Activated naive CD8-positive, alpha-beta T cell treated with anti-CD3 and anti-CD28 coated beads, Interleukin-2, amount 50 U/mL, for 24 hours (primary cell): ENCODE measurements around the gene NPIPA1.
"Not testable (repeated sequence)": the region's sequence is repeated elsewhere in the genome, so short reads cannot be mapped to it uniquely, and the experiment has no call there.

Experiments
- ATAC-seq: fragments of 150-1000 bp; cut with Tn5 transposase; one replicate; pipeline ENCODE4 v1.10.0; 2021
- DNase-seq: peaks from one replicate; pipeline ENCODE4 v3.0.0; 2021
- H3K27ac Mint-ChIP-seq: one replicate; pipeline ENCODE4 v1.8.0; 2021; ENCODE audit warnings: mild to moderate bottlenecking, mixed read lengths
- H3K27me3 Mint-ChIP-seq: one replicate; pipeline ENCODE4 v1.8.0; 2021; ENCODE audit warnings: mixed read lengths
- H3K36me3 Mint-ChIP-seq: one replicate; pipeline ENCODE4 v1.8.0; 2021; ENCODE audit warnings: low read depth, mixed read lengths
- H3K4me1 Mint-ChIP-seq: one replicate; pipeline ENCODE4 v1.8.0; 2021; ENCODE audit warnings: mixed read lengths
- H3K4me3 Mint-ChIP-seq: one replicate; pipeline ENCODE4 v1.8.0; 2021; ENCODE audit warnings: mild to moderate bottlenecking, moderate library complexity, mixed read lengths
- H3K9me3 Mint-ChIP-seq: one replicate; pipeline ENCODE4 v1.8.0; 2021; ENCODE audit warnings: mixed read lengths

The NPIPA1 gene

DNA sequence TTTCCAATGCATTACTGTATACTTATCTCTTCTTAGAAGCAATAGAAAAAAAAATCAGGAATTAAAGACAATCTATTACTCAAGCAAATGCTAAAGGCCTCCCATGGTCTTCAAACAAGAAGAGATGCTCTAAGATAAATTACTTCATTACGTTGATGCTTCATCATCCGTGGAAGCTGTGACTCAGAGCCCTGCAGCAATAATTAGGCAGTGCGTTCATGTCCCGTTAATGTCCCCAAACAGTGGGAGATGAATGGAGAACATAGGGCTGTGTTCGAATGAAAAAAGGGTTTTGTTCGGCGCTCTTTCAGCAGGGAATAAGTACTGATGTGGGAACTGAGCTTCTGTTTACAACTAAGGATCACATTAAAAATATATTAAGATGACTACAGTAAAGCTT, 21.7 kb downstream of the NPIPA1 start:
- H3K36me3 Mint-ChIP-seq = no peaks in the 10 kb centered on the region
- no peak overlapping the region for H3K4me3 Mint-ChIP-seq
- DNase-seq = no peak
- peaks cover 7% of the 10 kb centered on the region for H3K9me3 Mint-ChIP-seq
- H3K4me1 Mint-ChIP-seq = no peaks in the 10 kb centered on the region
- H3K27ac Mint-ChIP-seq = no peak overlapping the region
- ATAC-seq = no peak
- peaks cover 10% of the 10 kb centered on the region for H3K27me3 Mint-ChIP-seq

DNA sequence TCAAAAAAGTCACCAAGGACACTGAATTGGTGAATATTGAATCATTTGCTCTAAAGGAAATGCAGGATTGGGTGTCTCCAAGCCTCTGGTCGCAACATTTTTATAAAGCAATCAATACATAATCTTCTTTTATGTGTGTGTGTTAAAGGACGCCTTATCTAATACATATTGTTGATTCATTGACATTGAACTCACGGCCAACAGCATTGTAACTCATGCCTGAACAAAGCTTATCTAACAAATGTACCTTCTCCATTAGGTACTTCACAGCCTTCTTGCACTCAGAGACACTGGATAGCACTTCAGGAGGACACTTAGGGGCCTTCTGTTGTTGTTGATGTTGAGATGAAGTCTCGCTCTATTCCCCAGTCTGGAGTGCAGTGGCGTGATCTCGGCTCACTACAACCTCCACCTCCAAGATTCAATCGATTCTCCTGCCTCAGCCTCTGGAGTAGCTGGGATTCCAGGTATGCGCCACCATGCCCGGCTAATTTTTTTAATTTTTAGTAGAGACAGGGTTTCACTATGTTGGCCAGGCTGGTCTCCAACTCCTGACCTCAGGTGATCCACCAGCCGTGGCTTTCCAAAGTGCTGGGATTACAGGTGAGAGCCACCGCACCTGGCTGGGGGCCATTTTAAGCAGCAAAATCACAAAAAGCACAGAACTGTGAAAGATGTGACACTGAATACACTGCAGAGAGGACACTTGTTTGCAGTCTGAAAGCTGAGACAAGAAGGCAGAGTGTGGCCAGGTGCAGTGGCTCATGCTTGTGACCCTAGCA, 24.4 kb downstream of the NPIPA1 start:
- H3K36me3 Mint-ChIP-seq = no peaks in the 10 kb centered on the region
- peaks cover 7% of the 10 kb centered on the region for H3K9me3 Mint-ChIP-seq

GRCh38 chr16:14963281-14964173, 26.3 kb downstream of the NPIPA1 start:
- peaks cover 10% of the 10 kb centered on the region for H3K27me3 Mint-ChIP-seq
- H3K27ac Mint-ChIP-seq = no peak overlapping the region
- H3K4me1 Mint-ChIP-seq = no peaks in the 10 kb centered on the region
- no peak overlapping the region for H3K4me3 Mint-ChIP-seq
- ATAC-seq (no peak), DNase-seq (no peak)
- H3K36me3 Mint-ChIP-seq = no peaks in the 10 kb centered on the region
- H3K9me3 Mint-ChIP-seq = peaks cover 7% of the 10 kb centered on the region

More for the DNA sequence above, 24.4 kb downstream of the NPIPA1 start:
- DNase-seq = no peak
- peaks cover 10% of the 10 kb centered on the region for H3K27me3 Mint-ChIP-seq
- H3K27ac Mint-ChIP-seq = no peak overlapping the region
- ATAC-seq = no peak
- no peaks in the 10 kb centered on the region for H3K4me1 Mint-ChIP-seq
- H3K4me3 Mint-ChIP-seq = no peak overlapping the region

DNA sequence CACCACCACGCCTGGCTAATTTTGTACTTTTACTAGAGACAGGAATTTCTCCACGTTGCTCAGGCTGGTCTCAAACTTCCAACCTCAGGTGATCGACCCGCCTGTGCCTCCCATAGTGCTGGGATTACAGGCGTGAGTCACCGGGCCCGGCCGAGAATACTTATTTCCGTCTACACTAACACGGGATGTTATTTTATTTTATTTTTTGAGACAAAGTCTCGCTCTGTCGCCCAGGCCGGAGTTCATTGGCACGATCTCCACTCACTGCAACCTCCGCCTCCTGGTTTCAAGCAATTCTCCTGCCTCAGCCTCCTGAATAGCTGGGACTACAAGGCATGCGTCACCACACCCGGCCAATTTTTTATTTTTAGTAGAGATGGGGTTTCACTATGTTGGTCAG, 28.1 kb downstream of the NPIPA1 start:
- Mint-ChIP-seq H3K27me3 (peaks cover 10% of the 10 kb centered on the region), H3K27ac (no peak overlapping the region), H3K9me3 (peaks cover 7% of the 10 kb centered on the region), H3K36me3 (no peaks in the 10 kb centered on the region), H3K4me1 (no peaks in the 10 kb centered on the region), H3K4me3 (no peak overlapping the region)
- ATAC-seq = no peak
- DNase-seq = no peak

- H3K9me3 Mint-ChIP-seq, H3K27ac Mint-ChIP-seq, H3K27me3 Mint-ChIP-seq, H3K4me1 Mint-ChIP-seq, H3K36me3 Mint-ChIP-seq, H3K4me3 Mint-ChIP-seq, DNase-seq, ATAC-seq: not testable (repeated sequence)
Observed at GRCh38 chr16:14969795-14970194, 32.6 kb downstream of the NPIPA1 start.

DNA sequence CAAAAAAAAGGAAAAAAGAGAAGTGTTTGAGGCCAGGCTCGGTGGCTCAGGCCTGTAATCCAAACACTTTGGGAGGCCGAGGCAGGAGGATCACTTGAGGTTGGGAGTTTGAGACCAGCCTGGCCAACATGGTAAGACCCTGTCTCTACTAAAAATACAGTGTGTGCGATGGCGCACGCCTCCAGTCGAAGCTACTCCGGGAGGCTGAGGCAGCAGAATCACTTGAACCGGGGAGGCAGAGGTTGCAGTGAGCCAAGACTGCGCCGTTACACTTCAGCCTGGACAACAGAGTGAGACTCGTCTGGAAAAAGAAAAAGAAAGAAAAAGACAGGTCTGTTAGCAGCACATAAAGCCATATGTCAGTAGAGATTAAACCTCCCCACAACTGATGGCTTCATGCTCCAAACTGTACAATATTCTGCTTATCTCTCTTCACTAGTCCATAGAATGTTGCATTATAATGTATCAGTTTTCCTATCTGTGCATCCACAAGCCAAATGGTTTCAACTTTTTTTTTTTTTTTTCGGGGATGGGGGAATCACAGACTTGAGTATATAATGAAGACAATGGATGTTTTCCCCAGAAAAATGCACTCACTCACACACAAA, 34.5 kb downstream of the NPIPA1 start:
- H3K9me3 Mint-ChIP-seq, H3K4me3 Mint-ChIP-seq, H3K27ac Mint-ChIP-seq, H3K27me3 Mint-ChIP-seq, ATAC-seq, H3K36me3 Mint-ChIP-seq, DNase-seq: not testable (repeated sequence)
- H3K4me1 Mint-ChIP-seq = peaks cover 17% of the 10 kb centered on the region

DNA sequence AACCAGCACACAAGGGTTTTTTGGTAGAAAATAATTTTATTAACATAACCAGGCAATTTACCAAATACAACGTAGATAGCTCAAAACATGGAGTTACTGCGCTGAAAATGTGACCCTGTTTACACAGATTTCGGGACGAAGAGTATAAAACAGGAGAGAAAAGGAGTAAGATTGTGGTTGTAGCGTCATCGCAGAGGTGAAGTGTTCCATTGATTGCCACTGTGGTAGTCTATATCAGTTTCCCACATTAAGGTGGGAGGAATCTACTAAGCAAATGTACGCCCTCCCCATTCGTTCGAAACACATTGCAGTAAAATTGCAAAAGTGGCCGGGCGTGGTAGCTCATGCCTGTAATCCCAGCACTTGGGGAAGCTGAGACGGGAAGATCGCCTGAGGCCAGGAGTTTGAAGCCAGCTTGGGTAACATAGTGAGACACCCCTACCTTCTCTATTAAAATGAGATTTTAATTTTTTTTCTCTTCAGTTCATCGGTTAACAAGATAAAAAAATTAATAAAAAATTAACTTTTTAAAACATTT, 36.6 kb downstream of the NPIPA1 start:
- Mint-ChIP-seq H3K4me3 (peak overlapping the region; percentile 61), H3K27ac (peak overlapping the region; percentile 46), H3K4me1 (peaks cover 25% of the 10 kb centered on the region)
- H3K36me3 Mint-ChIP-seq, DNase-seq, H3K9me3 Mint-ChIP-seq, H3K27me3 Mint-ChIP-seq, ATAC-seq: not testable (repeated sequence)

DNA sequence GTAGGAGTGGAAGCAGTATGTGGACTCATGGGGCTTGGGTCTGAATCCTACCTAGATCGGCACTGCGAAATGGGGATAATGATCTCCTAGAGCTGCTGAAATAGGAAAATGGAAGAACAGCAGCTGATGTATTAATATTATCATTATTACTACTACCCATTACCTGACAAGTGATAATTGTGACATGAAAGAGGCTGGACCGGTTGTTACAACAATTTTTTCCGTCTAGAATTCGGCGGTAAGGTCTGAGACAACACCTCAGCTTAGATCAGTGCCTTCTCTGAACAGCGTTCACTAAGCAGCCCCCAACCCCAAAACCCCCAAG, 37.0 kb downstream of the NPIPA1 start:
- H3K9me3 Mint-ChIP-seq = not testable (repeated sequence)

DNA sequence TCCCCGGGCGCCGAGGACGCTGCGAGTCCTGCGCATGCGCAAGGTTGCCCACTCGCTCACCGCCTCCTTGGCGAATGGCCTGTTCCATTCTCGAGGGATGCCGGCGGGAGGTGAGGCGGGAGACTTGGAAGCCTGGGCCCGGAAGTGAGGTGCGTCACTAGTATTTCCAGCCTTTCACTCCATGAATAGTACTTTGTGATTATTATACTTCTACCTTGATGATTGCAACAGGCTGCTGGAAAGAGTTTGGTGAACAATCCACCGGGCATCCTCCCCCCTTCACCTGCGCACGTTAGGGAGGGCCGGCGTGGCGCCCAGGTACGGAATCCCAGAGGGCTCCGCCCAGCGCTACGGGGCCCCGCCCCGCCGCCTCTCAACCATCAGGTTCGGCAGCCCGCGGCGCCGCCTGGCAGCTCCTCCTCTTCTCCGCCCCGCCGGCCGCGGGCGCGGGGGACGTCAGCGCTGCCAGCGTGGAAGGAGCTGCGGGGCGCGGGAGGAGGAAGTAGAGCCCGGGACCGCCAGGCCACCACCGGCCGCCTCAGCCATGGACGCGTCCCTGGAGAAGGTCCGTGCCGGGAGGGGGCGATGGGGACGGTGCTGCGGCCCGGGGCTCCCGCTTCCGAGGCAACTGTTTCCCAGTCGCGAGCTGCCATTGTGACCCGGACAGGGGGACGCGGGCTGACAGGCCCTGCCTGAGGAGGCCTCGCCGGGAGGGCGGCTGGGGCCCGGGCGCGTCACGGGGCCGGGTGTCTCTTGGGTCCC, 37.6 kb downstream of the NPIPA1 start, which contains the start of gene PDXDC1:
Gene PDXDC1, plus strand, starts transcription at position 371 of the 762 bp plus-strand sequence. Its CDS starts 174 bp downstream, at position 545.
- H3K9me3 Mint-ChIP-seq, H3K36me3 Mint-ChIP-seq, H3K27me3 Mint-ChIP-seq: not testable (repeated sequence)
- DNase-seq (peak; percentile 99), ATAC-seq (peak; percentile 97)
- Mint-ChIP-seq H3K4me1 (peaks cover 27% of the 10 kb centered on the region), H3K27ac (peak within 1 kb of the TSS; percentile 85), H3K4me3 (peak within 1 kb of the TSS; percentile 87)

More for the DNA sequence above, 37.0 kb downstream of the NPIPA1 start:
- ATAC-seq, DNase-seq, H3K36me3 Mint-ChIP-seq, H3K27me3 Mint-ChIP-seq: not testable (repeated sequence)
- peak overlapping the region; percentile 85 for H3K27ac Mint-ChIP-seq
- H3K4me1 Mint-ChIP-seq = peaks cover 25% of the 10 kb centered on the region
- H3K4me3 Mint-ChIP-seq = peak overlapping the region; percentile 87

DNA sequence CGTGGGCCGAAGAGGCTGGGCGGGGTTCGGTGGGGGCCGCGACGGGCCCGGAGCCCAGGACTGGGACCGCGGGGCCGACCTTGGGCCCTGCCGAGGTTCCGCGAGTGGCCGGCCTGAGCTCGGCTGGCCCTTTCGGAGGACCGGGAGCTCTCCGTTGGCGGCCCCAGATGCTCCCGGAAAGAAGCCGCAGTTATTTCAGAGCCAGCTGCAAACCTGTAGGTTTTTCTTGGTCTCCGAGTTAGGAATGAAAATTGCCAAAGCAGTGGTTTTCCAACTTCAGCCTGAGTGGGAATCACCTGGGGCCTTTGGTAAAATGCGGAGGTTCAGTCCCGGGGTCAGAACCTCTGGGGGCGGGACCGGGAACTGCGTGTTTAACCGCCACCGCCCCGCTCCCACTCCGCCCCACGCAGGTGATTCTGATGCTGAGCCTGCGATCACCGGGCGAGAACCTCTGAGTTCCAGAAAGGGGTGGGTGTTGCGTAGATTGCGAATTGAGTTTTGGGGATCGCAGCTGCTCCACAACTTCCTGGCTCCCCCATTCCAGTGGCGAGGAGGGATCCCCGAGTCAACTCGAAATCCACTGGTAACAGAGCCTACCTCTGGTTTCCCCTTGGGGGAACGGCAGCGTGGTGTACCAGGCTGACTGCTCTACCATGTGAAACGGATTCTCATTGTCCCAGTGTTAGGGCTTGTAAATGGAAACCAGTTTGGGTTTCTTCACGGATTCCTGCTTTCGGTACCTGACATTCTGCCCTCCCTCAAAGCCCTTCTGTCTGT, 38.4 kb downstream of the NPIPA1 start:
- not testable (repeated sequence) for H3K9me3 Mint-ChIP-seq, ATAC-seq, H3K27me3 Mint-ChIP-seq, H3K36me3 Mint-ChIP-seq
- peak overlapping the region; percentile 75 for H3K27ac Mint-ChIP-seq
- H3K4me1 Mint-ChIP-seq = peaks cover 27% of the 10 kb centered on the region
- peak overlapping the region; percentile 87 for H3K4me3 Mint-ChIP-seq
- DNase-seq = peak; percentile 63

GRCh38 chr16:14976971-14977736, 39.9 kb downstream of the NPIPA1 start:
- not testable (repeated sequence) for H3K27me3 Mint-ChIP-seq, H3K27ac Mint-ChIP-seq, ATAC-seq, H3K36me3 Mint-ChIP-seq, H3K9me3 Mint-ChIP-seq, DNase-seq
- Mint-ChIP-seq H3K4me3 (peak overlapping the region; percentile 1), H3K4me1 (peaks cover 29% of the 10 kb centered on the region)

DNA sequence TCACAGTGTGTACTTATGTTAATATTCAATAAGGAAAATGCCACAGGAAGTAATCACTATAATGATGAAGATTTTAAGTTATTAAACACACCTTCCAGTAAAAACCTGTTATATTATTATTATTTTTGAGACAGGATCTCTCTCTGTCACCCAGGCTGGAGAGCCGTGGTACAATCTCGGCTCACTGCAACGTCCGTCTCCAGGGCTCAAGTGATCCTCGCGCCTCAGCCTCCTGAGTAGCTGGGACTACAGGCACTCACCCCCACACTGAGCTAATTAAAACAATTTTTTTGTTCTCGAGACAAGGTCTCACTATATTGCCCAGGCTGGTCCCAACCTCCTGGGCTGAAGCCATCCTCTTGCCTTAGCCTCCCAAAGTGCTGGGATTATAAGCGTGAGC, 41.0 kb downstream of the NPIPA1 start:
- H3K27me3 Mint-ChIP-seq, H3K9me3 Mint-ChIP-seq, H3K36me3 Mint-ChIP-seq: not testable (repeated sequence)

DNA sequence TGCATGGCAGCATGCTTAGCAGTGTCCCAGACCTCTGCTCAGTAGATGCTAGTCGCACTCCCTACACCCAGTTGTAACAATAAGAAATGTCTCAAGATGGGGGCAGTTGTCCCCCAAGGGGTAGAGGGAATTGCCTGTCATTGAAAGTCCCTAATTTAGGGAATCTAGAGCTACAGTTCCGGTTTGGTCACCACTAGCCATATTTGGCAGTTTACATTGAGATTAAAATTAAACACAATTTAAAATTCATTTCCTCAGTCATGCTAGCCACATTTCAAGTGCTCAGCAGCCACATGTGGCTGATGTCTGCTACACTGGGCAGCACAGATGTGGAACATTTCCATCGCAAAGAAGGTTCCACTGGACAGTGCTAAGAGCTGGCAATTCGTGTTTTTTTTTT, 41.7 kb downstream of the NPIPA1 start:
- not testable (repeated sequence) for DNase-seq, H3K36me3 Mint-ChIP-seq, H3K27ac Mint-ChIP-seq, H3K9me3 Mint-ChIP-seq, H3K27me3 Mint-ChIP-seq, H3K4me3 Mint-ChIP-seq, ATAC-seq
- H3K4me1 Mint-ChIP-seq = peaks cover 26% of the 10 kb centered on the region

More for the DNA sequence above, 41.0 kb downstream of the NPIPA1 start:
- not testable (repeated sequence) for H3K4me3 Mint-ChIP-seq, DNase-seq, ATAC-seq, H3K27ac Mint-ChIP-seq
- H3K4me1 Mint-ChIP-seq = peaks cover 30% of the 10 kb centered on the region
